Measurements from ENCODE around the gene SMIM20. TPM values are rescaled to one million over a fixed set of nuclear protein-coding genes. Genes with fewer than 3 reads are reported as not detected.

The SMIM20 gene
- total and polyA plus RNA-seq, 3 donors from 2014 or later, result 31.3 to 46.1 (median 38.3) TPM

DNA sequence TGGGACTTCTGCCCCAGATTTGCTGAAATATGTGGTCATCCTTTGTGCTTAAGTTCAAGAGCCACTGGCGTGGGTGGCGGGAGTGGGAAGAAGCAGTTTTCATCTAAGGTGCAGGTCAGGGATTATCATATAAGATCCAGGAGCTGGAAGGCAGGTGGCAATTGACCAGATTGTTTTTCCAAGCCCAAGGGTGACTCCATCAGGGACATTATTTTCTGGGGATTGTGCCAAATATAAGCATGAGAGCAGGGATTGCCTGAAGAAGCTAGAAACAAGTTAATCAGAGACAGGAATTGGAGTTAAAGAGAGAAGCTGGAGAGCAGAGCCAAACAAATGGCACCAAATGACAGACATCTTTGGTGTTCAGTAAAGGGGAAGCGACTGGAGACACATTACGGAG, 31.8 kb upstream of the SMIM20 start:
- H3K4me1 ChIP-seq, result no peaks in the 10 kb centered on the region
- no peaks in the 10 kb centered on the region for H3K9me3 ChIP-seq
- H3K4me3 ChIP-seq, result no peak overlapping the region
- 88 to 94% methylated on average over 4 of the region's 4 CpGs for WGBS, 2 donors
- intact Hi-C loops (cut with DNase I; ENCODE audit: low total_unique reads), result no loop called here
- no peak overlapping the region for H3K27ac ChIP-seq
- TF ChIP-seq, protein P1, sequence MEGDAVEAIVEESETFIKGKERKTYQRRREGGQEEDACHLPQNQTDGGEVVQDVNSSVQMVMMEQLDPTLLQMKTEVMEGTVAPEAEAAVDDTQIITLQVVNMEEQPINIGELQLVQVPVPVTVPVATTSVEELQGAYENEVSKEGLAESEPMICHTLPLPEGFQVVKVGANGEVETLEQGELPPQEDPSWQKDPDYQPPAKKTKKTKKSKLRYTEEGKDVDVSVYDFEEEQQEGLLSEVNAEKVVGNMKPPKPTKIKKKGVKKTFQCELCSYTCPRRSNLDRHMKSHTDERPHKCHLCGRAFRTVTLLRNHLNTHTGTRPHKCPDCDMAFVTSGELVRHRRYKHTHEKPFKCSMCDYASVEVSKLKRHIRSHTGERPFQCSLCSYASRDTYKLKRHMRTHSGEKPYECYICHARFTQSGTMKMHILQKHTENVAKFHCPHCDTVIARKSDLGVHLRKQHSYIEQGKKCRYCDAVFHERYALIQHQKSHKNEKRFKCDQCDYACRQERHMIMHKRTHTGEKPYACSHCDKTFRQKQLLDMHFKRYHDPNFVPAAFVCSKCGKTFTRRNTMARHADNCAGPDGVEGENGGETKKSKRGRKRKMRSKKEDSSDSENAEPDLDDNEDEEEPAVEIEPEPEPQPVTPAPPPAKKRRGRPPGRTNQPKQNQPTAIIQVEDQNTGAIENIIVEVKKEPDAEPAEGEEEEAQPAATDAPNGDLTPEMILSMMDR (IDR thresholded peaks at IDR 0.05), result no peak
- TF ChIP-seq POLR2A (IDR thresholded peaks at IDR 0.05), result no peak
- no peaks in the 10 kb centered on the region for H3K27me3 ChIP-seq
- no peak for DNase-seq
- H3K36me3 ChIP-seq (ENCODE audit: low read depth, missing control alignments), result no peaks in the 10 kb centered on the region

DNA sequence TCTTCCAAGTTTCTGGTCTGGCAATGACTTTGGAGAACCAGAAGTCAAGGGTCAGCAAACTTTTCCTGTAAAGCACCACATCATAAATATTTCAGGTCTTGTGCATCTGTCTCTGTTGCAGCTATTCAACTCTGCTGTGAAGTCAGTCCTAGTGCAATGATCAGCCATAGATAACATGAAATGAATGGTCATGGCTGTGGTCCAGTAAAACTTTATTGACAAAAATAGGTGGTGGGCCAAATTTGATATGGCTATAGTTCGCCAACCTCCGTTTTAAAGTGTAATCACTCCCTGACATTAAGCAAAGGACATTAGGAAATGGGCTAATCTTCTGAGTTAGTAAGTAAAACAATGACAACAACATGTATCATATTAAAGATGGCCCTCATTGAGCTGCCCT, 30.5 kb upstream of the SMIM20 start:
- no peaks in the 10 kb centered on the region for H3K4me1 ChIP-seq
- 95% methylated on average over 2 of the region's 2 CpGs for WGBS, 2 donors
- DNase-seq, result no peak
- no peaks in the 10 kb centered on the region for H3K36me3 ChIP-seq (ENCODE audit: low read depth, missing control alignments)
- no peak overlapping the region for H3K4me3 ChIP-seq
- no peaks in the 10 kb centered on the region for H3K9me3 ChIP-seq
- H3K27ac ChIP-seq, result no peak overlapping the region
- H3K27me3 ChIP-seq, result no peaks in the 10 kb centered on the region
- intact Hi-C loops (cut with DNase I; ENCODE audit: low total_unique reads), result no loop called here
- TF ChIP-seq, protein P1 (IDR thresholded peaks at IDR 0.05), result no peak
- no peak for TF ChIP-seq POLR2A (IDR thresholded peaks at IDR 0.05)

DNA sequence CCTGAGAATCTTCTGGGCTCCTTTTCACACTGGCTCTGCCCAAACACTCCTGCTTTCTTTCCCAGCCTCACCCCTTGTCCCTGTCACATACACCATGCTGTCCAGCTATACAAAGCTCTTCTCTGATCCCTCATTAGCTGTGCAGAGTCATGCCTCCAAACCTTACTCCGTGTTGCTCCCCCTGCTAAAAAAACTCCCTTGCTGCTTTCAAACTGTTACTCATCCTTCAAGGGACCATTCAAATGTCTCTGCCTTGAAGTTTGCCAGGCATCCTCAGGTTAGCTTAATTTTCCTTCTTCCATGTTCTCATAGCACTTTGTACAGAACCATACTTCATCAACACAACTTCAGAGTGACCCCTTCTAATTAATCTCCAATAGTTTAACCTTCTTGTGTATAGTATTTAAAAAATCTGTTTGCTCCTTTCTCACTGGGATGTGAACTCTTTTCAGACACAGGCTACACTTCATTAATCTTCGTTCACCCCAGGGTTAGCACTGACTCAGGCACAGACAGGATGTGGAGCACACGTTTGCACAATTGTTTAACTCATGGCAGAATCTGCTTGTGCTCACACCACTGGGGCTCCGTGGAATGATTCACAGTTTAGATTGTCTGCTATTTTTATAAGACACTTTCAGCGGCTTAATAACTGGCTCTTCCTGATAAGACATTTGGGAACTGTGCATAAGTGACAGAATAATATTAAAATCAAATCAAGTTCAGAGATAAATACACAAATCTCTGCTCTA, 29.8 kb upstream of the SMIM20 start:
- Histone ChIP-seq H3K4me3 (no peak overlapping the region), H3K27me3 (no peaks in the 10 kb centered on the region), H3K9me3 (no peaks in the 10 kb centered on the region), H3K4me1 (no peaks in the 10 kb centered on the region), H3K27ac (no peak overlapping the region), H3K36me3 (ENCODE audit: low read depth, missing control alignments) (no peaks in the 10 kb centered on the region)
- WGBS, 2 donors, result 61 to 64% methylated on average over 5 of the region's 5 CpGs
- intact Hi-C loops (cut with DNase I; ENCODE audit: low total_unique reads), result no loop called here
- no peak for DNase-seq
- TF ChIP-seq POLR2A (IDR thresholded peaks at IDR 0.05), result no peak
- TF ChIP-seq, protein P1 (IDR thresholded peaks at IDR 0.05), result no peak

DNA sequence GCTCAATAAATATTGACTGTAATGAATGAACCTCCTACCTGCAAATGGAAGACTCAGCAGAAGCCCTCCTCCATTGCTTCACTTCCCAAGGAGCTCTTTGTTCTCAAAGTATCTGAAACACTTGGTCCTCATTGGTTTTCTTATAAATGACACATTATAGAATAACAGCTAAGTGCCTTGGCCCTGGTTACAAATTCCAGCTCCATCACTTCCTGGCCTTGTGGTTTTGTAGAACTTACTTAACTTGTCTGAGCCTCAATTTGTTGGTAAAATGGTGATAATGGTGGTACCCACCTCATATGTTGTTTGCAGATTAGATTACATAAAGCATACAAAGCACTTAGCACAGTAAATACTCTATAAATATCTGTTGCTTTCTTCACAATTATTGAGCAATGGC, 25.2 kb upstream of the SMIM20 start:
- no peaks in the 10 kb centered on the region for H3K27me3 ChIP-seq
- H3K4me1 ChIP-seq, result no peaks in the 10 kb centered on the region
- no peak overlapping the region for H3K27ac ChIP-seq
- DNase-seq, result no peak
- no peaks in the 10 kb centered on the region for H3K9me3 ChIP-seq
- TF ChIP-seq, protein P1 (IDR thresholded peaks at IDR 0.05), result no peak
- no peak for TF ChIP-seq POLR2A (IDR thresholded peaks at IDR 0.05)
- H3K4me3 ChIP-seq, result no peak overlapping the region
- intact Hi-C loops (cut with DNase I; ENCODE audit: low total_unique reads), result no loop called here
- no peaks in the 10 kb centered on the region for H3K36me3 ChIP-seq (ENCODE audit: low read depth, missing control alignments)
